HepG2 (cell line): Measurements from ENCODE around the gene AWAT2. TPM values are rescaled to one million over a fixed set of nuclear protein-coding genes. Genes with fewer than 3 reads are reported as not detected.

Source experiments
- ATAC-seq: fragments of 200-7000 bp; cut with Tn5 transposase; 3 replicates; pipeline ENCODE4 v1.9.1; 2020; ENCODE audit warnings: mild to moderate bottlenecking, moderate library complexity
- BruUV-seq: library from RNA; stranded (reverse); fragments of 400-500 nt; replicated peaks from 2 replicates; lab custom pipeline; 2021; lab: Mats Ljungman, UMichigan
- CTCF ChIA-PET: fragments of 300-600 bp; formaldehyde crosslinking; extraction: SDS; loops from one replicate; lab custom pipeline; 2021; ENCODE audit warnings: low total read pairs, inconsistent platforms, low intra/inter-chr PET ratio; lab: Yijun Ruan, JAX
- POLR2A ChIA-PET: fragments of 350-600 bp; sonication (Branson Sonifier 250); formaldehyde crosslinking; loops from one replicate; lab custom pipeline; 2020; ENCODE audit warnings: antibody characterized with exemption, inconsistent platforms; lab: Yijun Ruan, JAX
- DNase-seq: peaks from one replicate; pipeline ENCODE4 v3.0.0-alpha.2; 2015; ENCODE audit warnings: low spot score
- FAIRE-seq: peaks from 3 replicates; lab custom pipeline; 2011; peaks lifted over from hg19 to GRCh38; lab: Jason Lieb, UNC
- H2AFZ ChIP-seq: one replicate; pipeline ENCODE4 v1.6.1; 2011; ENCODE audit warnings: low read length, inconsistent platforms
- H3K27ac ChIP-seq: fragments of 300-600 bp; 3 replicates; pipeline ENCODE4 v1.8.0; 2011; ENCODE audit warnings: mixed run types, mild to moderate bottlenecking, mixed read lengths, low read length, inconsistent platforms; ENCODE audit not compliant: insufficient read depth; ENCODE audit errors: extremely low read length
- H3K27me3 ChIP-seq, 2 experiments: fragments of 200-600 bp in 1 of 2; 2 replicates in 1 of 2; 3 replicates in 1 of 2; pipeline versions ENCODE4 v1.6.0 to v1.8.0; 2011; ENCODE audit warnings: low read length in 2 of 2, mild to moderate bottlenecking in 2 of 2, moderate library complexity in 2 of 2, inconsistent platforms in 1 of 2; ENCODE audit not compliant: insufficient read depth in 2 of 2, control insufficient read depth in 1 of 2
- H3K36me3 ChIP-seq, 2 experiments: fragments of 200-600 bp in 1 of 2; replicated peaks in 1 of 2; 2 replicates in 1 of 2; 3 replicates in 1 of 2; pipeline versions ENCODE4 v1.5.1 to v1.8.0; 2011; ENCODE audit warnings: low read length in 2 of 2, inconsistent platforms in 1 of 2; ENCODE audit not compliant: insufficient read depth in 2 of 2, control insufficient read depth in 1 of 2
- H3K4me1 ChIP-seq: 2 replicates; pipeline ENCODE4 v1.5.1; 2012; ENCODE audit warnings: low read length, inconsistent platforms; ENCODE audit not compliant: insufficient read depth
- H3K4me2 ChIP-seq: 2 replicates; pipeline ENCODE4 v1.6.0; 2011; ENCODE audit warnings: low read depth, low read length, inconsistent platforms
- H3K4me3 ChIP-seq, 3 experiments: fragments of 200-600 bp in 1 of 3; sonication (generic), shearing (Covaris generic) in 1 of 3; replicated peaks in 1 of 3; 2 replicates each; pipeline ENCODE4 v1.5.1; 2011 to 2016; ENCODE audit warnings: low read length in 3 of 3, inconsistent platforms in 2 of 3, low read depth in 2 of 3, mild to moderate bottlenecking in 2 of 3, control low read depth in 1 of 3, mixed read lengths in 1 of 3; ENCODE audit not compliant: insufficient read depth in 1 of 3
- H3K79me2 ChIP-seq: one replicate; pipeline ENCODE4 v1.6.1; 2011; ENCODE audit warnings: low read length, inconsistent platforms; ENCODE audit not compliant: insufficient read depth
- H3K9ac ChIP-seq: 2 replicates; pipeline ENCODE4 v1.6.0; 2011; ENCODE audit warnings: mild to moderate bottlenecking, low read depth, low read length, inconsistent platforms; ENCODE audit not compliant: insufficient read depth
- H3K9me3 ChIP-seq: 2 replicates; pipeline ENCODE4 v1.5.1; 2012; ENCODE audit warnings: mild to moderate bottlenecking, low read length
- H4K20me1 ChIP-seq: 2 replicates; pipeline ENCODE4 v1.6.0; 2011; ENCODE audit warnings: inconsistent platforms, mild to moderate bottlenecking, low read length, moderate library complexity; ENCODE audit not compliant: insufficient read depth
- NR2F6 ChIP-seq, 2 experiments: IDR thresholded peaks; 2 replicates each; pipeline ENCODE4 v1.6.1; 2016; ENCODE audit warnings: antibody characterized with exemption in 1 of 2, mild to moderate bottlenecking in 1 of 2
- SMC3 ChIP-seq: IDR thresholded peaks from 2 replicates; pipeline ENCODE4 v1.6.1; 2011; ENCODE audit warnings: low read length, improper control_type of control experiment
- STAG1 ChIP-seq: sonication (generic); formaldehyde crosslinking; IDR thresholded peaks from 2 replicates; pipeline ENCODE4 v1.4.0; 2020; ENCODE audit warnings: missing genetic modification reagents
- WGBS: methylation state at CpG from one replicate; pipeline ENCODE4 v1.1.6; 2017; ENCODE audit warnings: low lambda C conversion rate; 5-methylcytosine and 5-hydroxymethylcytosine counted together
- in situ Hi-C: cut with HindIII; loops from 2 replicates; pipeline ENCODE4 v1.10.0; 2017; ENCODE audit warnings: low pct_unique_long_range_greater_than_20kb; ENCODE audit not compliant: extremely low pct_ligation_motif_present
- intact Hi-C: fragments of 100-400 bp; cut with micrococcal nuclease; formaldehyde crosslinking; loops from one replicate; pipeline ENCODE4 v1.10.0; 2022; ENCODE audit not compliant: unreplicated experiment
- polyA plus RNA-seq, 8 experiments: library from polyadenylated mRNA; depleted of rRNA in 3 of 8; stranded (reverse) in 7 of 8; unstranded in 1 of 8; fragments of >200 nt; fragmentation: Illumina TruSeq in 4 of 8; extraction: Trizol in 4 of 8; gene quantifications; 2 replicates each; pipeline versions ENCODE4 v1.2.1 to v1.2.3, GENCODE V29; 2011 to 2016; ENCODE audit warnings: low read depth in 4 of 8, missing spikeins in 1 of 8, mixed read lengths in 1 of 8; ENCODE audit not compliant: insufficient read depth in 1 of 8
- total RNA-seq, 5 experiments: library from RNA; depleted of rRNA; stranded (reverse); fragments of >200 nt; fragmentation: Illumina TruSeq; extraction: Trizol; gene quantifications; 2 replicates each; pipeline ENCODE4 v1.2.3, GENCODE V29; 2016; ENCODE audit warnings: low read depth in 1 of 5
- TF ChIP-seq, protein P1 (sequence below): sonication (generic); formaldehyde crosslinking; IDR thresholded peaks from 2 replicates; pipeline ENCODE4 v1.8.1; 2023; ENCODE audit warnings: mild to moderate bottlenecking, missing genetic modification reagents
- TF ChIP-seq, protein P2 (sequence below): sonication (generic); formaldehyde crosslinking; IDR thresholded peaks from 2 replicates; pipeline ENCODE4 v1.5.0; 2020; ENCODE audit warnings: mild to moderate bottlenecking, missing genetic modification reagents, moderate library complexity
- TF ChIP-seq, protein P3 (sequence below): sonication (generic); formaldehyde crosslinking; IDR thresholded peaks from 2 replicates; pipeline ENCODE4 v1.4.0; 2020; ENCODE audit warnings: missing genetic modification reagents, borderline replicate concordance

AWAT2 gene
- total and polyA plus RNA-seq, 2 of the 13 experiments (the other 11 are each of a cell fraction or from before 2014, with no cell fraction given), result not detected

DNA sequence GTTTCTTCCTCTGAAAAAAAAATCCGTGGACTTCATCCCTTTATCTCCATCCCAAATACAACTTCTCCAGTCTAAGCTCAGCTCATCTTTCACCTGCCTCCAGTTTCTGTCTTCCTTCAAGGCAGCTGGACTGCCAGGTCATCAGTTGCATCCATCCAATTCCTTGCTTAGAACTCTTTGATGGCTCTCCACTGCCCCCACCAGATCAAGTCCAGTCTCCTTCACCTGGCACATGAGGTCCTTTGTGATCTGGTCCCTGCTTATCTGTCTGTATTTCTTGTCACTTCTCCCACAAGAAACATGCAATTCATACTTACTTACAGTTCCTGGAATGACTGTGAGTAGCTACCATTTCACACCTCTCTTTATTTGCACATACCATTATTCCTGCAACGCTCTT is 46.3 kb upstream of the AWAT2 start:
- no peak overlapping the region for H3K9ac ChIP-seq
- no peak overlapping the region for H3K27ac ChIP-seq
- H3K4me3 ChIP-seq, result no peak overlapping the region
- intact Hi-C loops (loop anchor here (5.0 kb wide), 4 partner anchors 64 to 674 kb away; no protein-coding TSS in a partner anchor), in situ Hi-C loops (loop anchor here (10.0 kb wide), 1 partner anchor 61 kb away; no protein-coding TSS in a partner anchor)
- no peak overlapping the region for H3K4me2 ChIP-seq
- 4% methylated on average over 2 of the region's 2 CpGs for WGBS
- FAIRE-seq (peak; percentile 89), DNase-seq (peak; percentile 8), ATAC-seq (peak; percentile 68)
- ChIA-PET CTCF (no interaction called here), POLR2A (no interaction called here)
- TF ChIP-seq STAG1 (peak; percentile 65), NR2F6 (IDR thresholded peaks at IDR 0.05) (no peak), NR2F6 (CRISPR knock-in tag; IDR thresholded peaks at IDR 0.05) (no peak), SMC3 (peak; percentile 20; the same call in 1 of the 2 replicates)
- TF ChIP-seq, protein P1, sequence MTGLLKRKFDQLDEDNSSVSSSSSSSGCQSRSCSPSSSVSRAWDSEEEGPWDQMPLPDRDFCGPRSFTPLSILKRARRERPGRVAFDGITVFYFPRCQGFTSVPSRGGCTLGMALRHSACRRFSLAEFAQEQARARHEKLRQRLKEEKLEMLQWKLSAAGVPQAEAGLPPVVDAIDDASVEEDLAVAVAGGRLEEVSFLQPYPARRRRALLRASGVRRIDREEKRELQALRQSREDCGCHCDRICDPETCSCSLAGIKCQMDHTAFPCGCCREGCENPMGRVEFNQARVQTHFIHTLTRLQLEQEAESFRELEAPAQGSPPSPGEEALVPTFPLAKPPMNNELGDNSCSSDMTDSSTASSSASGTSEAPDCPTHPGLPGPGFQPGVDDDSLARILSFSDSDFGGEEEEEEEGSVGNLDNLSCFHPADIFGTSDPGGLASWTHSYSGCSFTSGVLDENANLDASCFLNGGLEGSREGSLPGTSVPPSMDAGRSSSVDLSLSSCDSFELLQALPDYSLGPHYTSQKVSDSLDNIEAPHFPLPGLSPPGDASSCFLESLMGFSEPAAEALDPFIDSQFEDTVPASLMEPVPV (CRISPR knock-in tag), result no peak
- TF ChIP-seq, protein P2, sequence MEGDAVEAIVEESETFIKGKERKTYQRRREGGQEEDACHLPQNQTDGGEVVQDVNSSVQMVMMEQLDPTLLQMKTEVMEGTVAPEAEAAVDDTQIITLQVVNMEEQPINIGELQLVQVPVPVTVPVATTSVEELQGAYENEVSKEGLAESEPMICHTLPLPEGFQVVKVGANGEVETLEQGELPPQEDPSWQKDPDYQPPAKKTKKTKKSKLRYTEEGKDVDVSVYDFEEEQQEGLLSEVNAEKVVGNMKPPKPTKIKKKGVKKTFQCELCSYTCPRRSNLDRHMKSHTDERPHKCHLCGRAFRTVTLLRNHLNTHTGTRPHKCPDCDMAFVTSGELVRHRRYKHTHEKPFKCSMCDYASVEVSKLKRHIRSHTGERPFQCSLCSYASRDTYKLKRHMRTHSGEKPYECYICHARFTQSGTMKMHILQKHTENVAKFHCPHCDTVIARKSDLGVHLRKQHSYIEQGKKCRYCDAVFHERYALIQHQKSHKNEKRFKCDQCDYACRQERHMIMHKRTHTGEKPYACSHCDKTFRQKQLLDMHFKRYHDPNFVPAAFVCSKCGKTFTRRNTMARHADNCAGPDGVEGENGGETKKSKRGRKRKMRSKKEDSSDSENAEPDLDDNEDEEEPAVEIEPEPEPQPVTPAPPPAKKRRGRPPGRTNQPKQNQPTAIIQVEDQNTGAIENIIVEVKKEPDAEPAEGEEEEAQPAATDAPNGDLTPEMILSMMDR (CRISPR knock-in tag), result peak; percentile 53
- TF ChIP-seq, protein P3, sequence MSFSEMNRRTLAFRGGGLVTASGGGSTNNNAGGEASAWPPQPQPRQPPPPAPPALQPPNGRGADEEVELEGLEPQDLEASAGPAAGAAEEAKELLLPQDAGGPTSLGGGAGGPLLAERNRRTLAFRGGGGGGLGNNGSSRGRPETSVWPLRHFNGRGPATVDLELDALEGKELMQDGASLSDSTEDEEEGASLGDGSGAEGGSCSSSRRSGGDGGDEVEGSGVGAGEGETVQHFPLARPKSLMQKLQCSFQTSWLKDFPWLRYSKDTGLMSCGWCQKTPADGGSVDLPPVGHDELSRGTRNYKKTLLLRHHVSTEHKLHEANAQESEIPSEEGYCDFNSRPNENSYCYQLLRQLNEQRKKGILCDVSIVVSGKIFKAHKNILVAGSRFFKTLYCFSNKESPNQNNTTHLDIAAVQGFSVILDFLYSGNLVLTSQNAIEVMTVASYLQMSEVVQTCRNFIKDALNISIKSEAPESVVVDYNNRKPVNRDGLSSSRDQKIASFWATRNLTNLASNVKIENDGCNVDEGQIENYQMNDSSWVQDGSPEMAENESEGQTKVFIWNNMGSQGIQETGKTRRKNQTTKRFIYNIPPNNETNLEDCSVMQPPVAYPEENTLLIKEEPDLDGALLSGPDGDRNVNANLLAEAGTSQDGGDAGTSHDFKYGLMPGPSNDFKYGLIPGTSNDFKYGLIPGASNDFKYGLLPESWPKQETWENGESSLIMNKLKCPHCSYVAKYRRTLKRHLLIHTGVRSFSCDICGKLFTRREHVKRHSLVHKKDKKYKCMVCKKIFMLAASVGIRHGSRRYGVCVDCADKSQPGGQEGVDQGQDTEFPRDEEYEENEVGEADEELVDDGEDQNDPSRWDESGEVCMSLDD, result no peak
- no peaks in the 10 kb centered on the region for H3K9me3 ChIP-seq
- H2AFZ ChIP-seq, result no peak overlapping the region
- H3K27me3 ChIP-seq, result no peaks in the 10 kb centered on the region
- no peaks in the 10 kb centered on the region for H3K36me3 ChIP-seq
- no peaks in the 10 kb centered on the region for H3K4me1 ChIP-seq
- no peaks in the 10 kb centered on the region for H3K79me2 ChIP-seq
- H4K20me1 ChIP-seq, result no peaks in the 10 kb centered on the region
- BruUV-seq, result no TSS peak
